Camera-type eye (tissue), 1 donor: ENCODE results near the gene TMEM91. TPM values are rescaled to one million over a fixed set of nuclear protein-coding genes. Genes with fewer than 3 reads are reported as not detected.

Source experiments
- total RNA-seq: library from RNA; depleted of rRNA; stranded (reverse); fragments of >200 nt; gene quantifications from one replicate; pipeline ENCODE4 v1.2.3, GENCODE V29; 2014

The TMEM91 gene
- 43.9 TPM for total RNA-seq

GRCh38 chr19:41376241-41376997 is at the start of gene TMEM91:
TSS of gene TMEM91 (plus strand) at chr19:41376533. CDS start at chr19:41378310, 1,777 bp downstream.

GRCh38 chr19:41353466-41354342 is 22.6 kb upstream of the TMEM91 start, which contains the start of gene TGFB1:
TSS of gene TGFB1 (minus strand) at chr19:41353922. CDS start at chr19:41353044, 878 bp downstream.

DNA sequence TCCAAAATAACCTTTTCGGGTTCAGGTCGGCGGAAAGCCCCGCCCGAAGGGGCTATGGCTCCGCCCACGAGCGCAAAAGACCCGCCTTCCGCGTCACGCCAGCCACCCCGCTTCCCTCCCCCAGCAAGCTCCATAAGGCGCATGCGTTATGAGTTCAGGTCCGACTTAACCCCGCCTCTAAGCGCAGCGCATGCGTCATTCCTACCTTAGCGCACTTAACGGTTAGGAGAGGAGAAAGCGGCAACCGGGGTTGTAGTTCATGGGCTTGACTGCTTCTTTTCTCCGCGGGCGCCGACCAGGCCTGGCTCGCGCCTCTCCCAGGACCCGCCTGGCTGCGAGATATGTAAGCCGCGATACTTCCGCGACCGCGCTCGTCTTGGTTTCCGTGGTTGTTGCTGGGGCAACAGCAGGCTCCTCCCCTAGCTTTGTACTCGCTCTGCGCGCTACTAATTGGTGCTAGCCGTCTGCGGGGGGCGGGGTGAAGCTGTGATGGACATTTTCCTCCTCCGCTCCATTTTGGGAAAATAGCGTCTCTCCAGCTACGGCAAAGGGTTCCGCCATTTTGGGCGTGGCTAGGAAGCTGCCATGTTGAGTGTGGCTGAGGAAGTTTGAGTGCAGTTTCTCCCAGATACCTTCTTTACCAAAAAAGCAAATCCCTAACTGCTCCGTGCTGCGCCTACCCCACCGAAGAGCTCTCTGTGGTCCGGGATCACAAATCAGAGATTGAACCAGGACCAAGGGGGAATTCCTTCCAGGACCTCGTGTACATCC is 12.4 kb upstream of the TMEM91 start, which contains the start of gene B9D2:
B9D2 (minus strand) TSS at position 397 of the 771 bp plus-strand sequence. CDS start 630 bp downstream, outside the sequence.

GRCh38 chr19:41397086-41398049 is 21.0 kb downstream of the TMEM91 start, which contains the start of the genes BCKDHA and EXOSC5:
TSS of gene BCKDHA (plus strand) at chr19:41397818. CDS start at chr19:41397828, 10 bp downstream.
TSS of gene EXOSC5 (minus strand) at chr19:41397359. CDS start at chr19:41397328, 31 bp downstream.

DNA sequence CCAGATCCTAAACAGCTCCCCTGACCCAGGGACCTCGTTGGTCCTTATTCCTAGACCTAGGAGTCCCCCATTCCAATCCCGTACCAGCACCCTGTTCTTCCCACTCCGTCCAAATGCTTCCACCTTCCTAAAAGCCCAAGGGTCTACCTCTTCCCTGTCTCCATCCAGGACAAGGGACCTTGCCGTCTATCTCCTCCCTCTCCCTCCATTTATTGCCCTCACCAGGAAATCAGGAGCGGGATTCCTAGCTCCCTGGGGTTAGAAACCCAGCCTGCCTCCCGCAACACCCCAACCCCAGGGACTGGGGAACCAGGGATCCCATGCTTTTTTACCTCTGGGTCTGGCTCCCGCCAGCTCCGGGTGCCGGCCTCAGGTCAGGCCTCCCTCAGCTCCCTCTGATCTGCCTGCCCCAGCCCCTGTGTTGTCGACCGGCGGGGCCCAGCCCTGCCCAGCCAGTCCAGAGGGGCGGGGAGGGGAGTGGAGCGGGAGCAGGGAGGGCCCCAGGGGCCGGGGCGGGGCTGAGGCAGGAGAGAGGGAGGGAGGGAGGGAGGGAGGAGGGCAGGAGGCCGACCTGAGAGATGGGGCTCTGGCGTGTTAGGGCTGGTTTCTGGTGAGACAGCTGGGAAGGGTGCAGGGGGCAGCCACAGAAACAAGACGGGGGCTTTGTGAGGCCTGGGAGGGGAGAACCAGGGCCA is 50.8 kb downstream of the TMEM91 start, which contains the start of gene B3GNT8:
B3GNT8 (minus strand) TSS at position 423 of the 695 bp plus-strand sequence. CDS start 596 bp downstream, outside the sequence.

Other genes with a start within 250 kb of the TMEM91 start
- 1.5 TPM for gene CYP2S1, start 183.3 kb upstream of the TMEM91 start, total RNA-seq
- 46.5 TPM for gene AXL, start 157.3 kb upstream of the TMEM91 start, total RNA-seq
- gene HNRNPUL1, start 112.2 kb upstream of the TMEM91 start, total RNA-seq: 172 TPM
- gene CCDC97, start 66.4 kb upstream of the TMEM91 start, total RNA-seq: 17.5 TPM
- gene TGFB1, start 22.6 kb upstream of the TMEM91 start, total RNA-seq: 15.0 TPM
- gene B9D2, start 12.4 kb upstream of the TMEM91 start, total RNA-seq: 8.9 TPM
- gene EXOSC5, start 20.8 kb downstream of the TMEM91 start, total RNA-seq: 7.3 TPM
- gene BCKDHA, start 21.3 kb downstream of the TMEM91 start, total RNA-seq: 60.0 TPM
- gene B3GNT8, start 50.8 kb downstream of the TMEM91 start, total RNA-seq: 1.9 TPM
- 26.0 TPM for gene DMAC2, start 63.4 kb downstream of the TMEM91 start, total RNA-seq
- not detected for gene ERICH4, start 66.6 kb downstream of the TMEM91 start, total RNA-seq
- gene CEACAM21, start 199.6 kb downstream of the TMEM91 start, total RNA-seq: 2.1 TPM